OCI-LY7 (cell line): ENCODE measurements around the gene TMEM256. TPM values are rescaled to one million over a fixed set of nuclear protein-coding genes. Genes with fewer than 3 reads are reported as not detected.

ENCODE experiments used
- BruUV-seq: library from RNA; stranded (reverse); fragments of 400-500 nt; replicated peaks from 2 replicates; lab custom pipeline; 2021; lab: Mats Ljungman, UMichigan
- CTCF ChIA-PET: fragments of 300-600 bp; sonication (Branson Sonifier 250); formaldehyde crosslinking; loops from one replicate; lab custom pipeline; 2022; ENCODE audit warnings: antibody characterized with exemption; ENCODE audit not compliant: unreplicated experiment; lab: Charles Lee
- POLR2A ChIA-PET: fragments of 300-600 bp; sonication (Branson Sonifier 250); formaldehyde crosslinking; loops from one replicate; lab custom pipeline; 2022; ENCODE audit warnings: antibody characterized with exemption; lab: Charles Lee
- DNase-seq: peaks from one replicate; pipeline ENCODE4 v3.0.0-alpha.2; 2015; ENCODE audit warnings: low spot score
- H2AFZ ChIP-seq: fragments of 200-600 bp; sonication (generic), shearing (Covaris generic); 2 replicates; pipeline ENCODE4 v1.6.1; 2014; ENCODE audit warnings: mild to moderate bottlenecking, antibody characterized with exemption, low read length, moderate library complexity
- H3K27ac ChIP-seq: fragments of 200-600 bp; sonication (generic); 2 replicates; pipeline ENCODE4 v1.5.1; 2014; ENCODE audit warnings: mixed run types, low read depth, mild to moderate bottlenecking, moderate library complexity, low read length, inconsistent platforms; ENCODE audit not compliant: poor library complexity, severe bottlenecking
- H3K36me3 ChIP-seq: fragments of 200-600 bp; sonication (generic); 2 replicates; pipeline ENCODE4 v1.6.1; 2014; ENCODE audit warnings: mild to moderate bottlenecking, antibody characterized with exemption, low read length, moderate library complexity, mixed read lengths; ENCODE audit not compliant: insufficient read depth
- H3K4me1 ChIP-seq: fragments of 200-600 bp; sonication (generic); 2 replicates; pipeline ENCODE4 v1.5.1; 2014; ENCODE audit warnings: mild to moderate bottlenecking, low read length; ENCODE audit not compliant: insufficient read depth, poor library complexity, severe bottlenecking
- H3K4me2 ChIP-seq: fragments of 200-600 bp; sonication (generic); 2 replicates; pipeline ENCODE4 v1.6.1; 2014; ENCODE audit warnings: mild to moderate bottlenecking, low read length
- H3K4me3 ChIP-seq: fragments of 200-600 bp; sonication (generic); 2 replicates; pipeline ENCODE4 v1.5.1; 2014; ENCODE audit warnings: mild to moderate bottlenecking, low read depth, low read length; ENCODE audit not compliant: poor library complexity, severe bottlenecking
- H3K79me2 ChIP-seq: fragments of 200-600 bp; sonication (generic); 2 replicates; pipeline ENCODE4 v1.6.1; 2016; ENCODE audit warnings: low read depth, mild to moderate bottlenecking, low read length, moderate library complexity, mixed read lengths; ENCODE audit not compliant: insufficient read depth
- H3K9me2 ChIP-seq: fragments of 200-600 bp; sonication (generic); 2 replicates; pipeline ENCODE4 v1.6.1; 2016; ENCODE audit warnings: mild to moderate bottlenecking, low read length, mixed read lengths; ENCODE audit not compliant: insufficient read depth
- H3K9me3 ChIP-seq: fragments of 200-600 bp; sonication (generic); 2 replicates; pipeline ENCODE4 v1.6.1; 2014; ENCODE audit warnings: mild to moderate bottlenecking, mixed run types, low read length, mixed read lengths
- H4K20me1 ChIP-seq: fragments of 200-600 bp; sonication (generic); 2 replicates; pipeline ENCODE4 v1.6.1; 2014; ENCODE audit warnings: mild to moderate bottlenecking, antibody characterized with exemption, low read length, moderate library complexity, mixed read lengths; ENCODE audit not compliant: insufficient read depth
- EZH2phosphoT487 ChIP-seq: fragments of 200-600 bp; sonication (generic); IDR thresholded peaks from 2 replicates; pipeline ENCODE4 v1.6.1; 2018; ENCODE audit warnings: low read depth, borderline replicate concordance, mild to moderate bottlenecking, mixed run types, antibody characterized with exemption, low read length, moderate library complexity, mixed read lengths
- intact Hi-C: fragments of 100-400 bp; cut with micrococcal nuclease; formaldehyde crosslinking; loops from one replicate; pipeline ENCODE4 v1.10.0; 2022; ENCODE audit not compliant: unreplicated experiment
- total RNA-seq, 2 experiments: library from RNA; depleted of rRNA in 1 of 2; stranded (reverse); fragments of >200 nt in 1 of 2; shearing (Covaris generic) in 1 of 2; gene quantifications; 2 replicates each; pipeline ENCODE4 v1.2.3, GENCODE V29; 2014 to 2022
- TF ChIP-seq, protein P1 (sequence below): fragments of 200-600 bp; sonication (generic); conservative IDR thresholded peaks from 2 replicates; pipeline ENCODE4 v1.5.1; 2014; ENCODE audit warnings: mild to moderate bottlenecking, antibody characterized with exemption, low read length, moderate library complexity, mixed read lengths

The TMEM256 gene
- total RNA-seq, 2 experiments from 2014 or later: 96.6 to 165 TPM

DNA sequence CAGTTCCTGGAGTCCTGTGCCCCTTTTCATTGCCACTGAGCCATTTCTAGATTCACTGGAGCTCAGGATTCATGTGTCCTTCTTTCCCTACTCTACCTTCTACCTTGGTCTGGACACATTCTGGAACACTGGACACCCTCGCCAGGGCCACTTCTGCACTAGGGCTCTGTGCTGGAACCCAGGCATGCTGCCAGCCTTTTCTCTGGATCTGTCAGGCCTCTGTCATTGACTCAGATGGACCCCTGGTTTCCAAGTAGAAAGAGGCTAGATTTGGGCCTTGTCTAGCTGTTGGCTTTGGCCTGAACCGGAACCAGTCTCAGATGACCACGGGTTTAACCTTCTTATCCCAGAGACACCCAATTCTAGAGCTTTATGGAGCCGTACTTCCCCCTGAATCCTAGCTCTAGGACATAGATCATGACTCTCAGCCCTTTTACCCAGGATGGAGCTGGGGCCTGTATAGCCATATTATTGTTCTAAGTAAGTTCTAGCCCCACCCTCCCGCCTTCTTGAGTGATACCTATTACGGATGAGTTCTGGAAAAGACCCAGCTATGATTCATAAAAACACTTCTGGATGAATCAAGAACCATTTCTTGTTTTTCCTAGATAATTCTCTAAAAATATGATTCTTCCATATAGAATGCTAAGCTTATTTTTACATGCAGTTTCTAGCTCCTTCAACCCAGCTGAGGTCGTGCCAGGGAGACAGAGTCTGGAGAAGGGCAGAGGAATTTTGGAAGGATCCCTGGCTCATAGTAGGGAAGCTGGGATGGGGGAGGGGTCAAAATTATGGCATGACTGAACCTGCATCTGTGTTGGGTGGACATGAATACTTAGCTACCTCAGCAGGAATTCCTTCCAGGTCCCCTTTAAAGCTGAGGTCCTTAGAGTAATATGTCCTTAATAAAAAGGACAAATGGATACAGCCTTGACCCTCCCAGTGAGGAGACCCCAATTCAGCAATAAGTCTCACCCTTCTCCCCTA lies 39.9 kb upstream of the TMEM256 start:
- CTCF ChIA-PET: no interaction called here
- intact Hi-C loops: no loop called here
- BruUV-seq: TSS peak; percentile 51
- no peak for DNase-seq
- no peaks in the 10 kb centered on the region for H3K36me3 ChIP-seq
- TF ChIP-seq EZH2phosphoT487: no peak
- TF ChIP-seq, protein P1, sequence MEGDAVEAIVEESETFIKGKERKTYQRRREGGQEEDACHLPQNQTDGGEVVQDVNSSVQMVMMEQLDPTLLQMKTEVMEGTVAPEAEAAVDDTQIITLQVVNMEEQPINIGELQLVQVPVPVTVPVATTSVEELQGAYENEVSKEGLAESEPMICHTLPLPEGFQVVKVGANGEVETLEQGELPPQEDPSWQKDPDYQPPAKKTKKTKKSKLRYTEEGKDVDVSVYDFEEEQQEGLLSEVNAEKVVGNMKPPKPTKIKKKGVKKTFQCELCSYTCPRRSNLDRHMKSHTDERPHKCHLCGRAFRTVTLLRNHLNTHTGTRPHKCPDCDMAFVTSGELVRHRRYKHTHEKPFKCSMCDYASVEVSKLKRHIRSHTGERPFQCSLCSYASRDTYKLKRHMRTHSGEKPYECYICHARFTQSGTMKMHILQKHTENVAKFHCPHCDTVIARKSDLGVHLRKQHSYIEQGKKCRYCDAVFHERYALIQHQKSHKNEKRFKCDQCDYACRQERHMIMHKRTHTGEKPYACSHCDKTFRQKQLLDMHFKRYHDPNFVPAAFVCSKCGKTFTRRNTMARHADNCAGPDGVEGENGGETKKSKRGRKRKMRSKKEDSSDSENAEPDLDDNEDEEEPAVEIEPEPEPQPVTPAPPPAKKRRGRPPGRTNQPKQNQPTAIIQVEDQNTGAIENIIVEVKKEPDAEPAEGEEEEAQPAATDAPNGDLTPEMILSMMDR: no peak
- no peaks in the 10 kb centered on the region for H3K9me3 ChIP-seq
- no peak overlapping the region for H3K4me3 ChIP-seq
- no peak overlapping the region for H3K27ac ChIP-seq
- POLR2A ChIA-PET: interaction anchor here (0.7 to 1.1 kb wide), 5 partner anchors 9 to 117 kb away, joined by 3 to 4 read pairs (median 3); partner anchors contain the start of genes TMEM102 and TMEM256
- no peaks in the 10 kb centered on the region for H3K9me2 ChIP-seq
- H3K4me2 ChIP-seq: no peak overlapping the region
- H3K4me1 ChIP-seq: peaks cover 17% of the 10 kb centered on the region
- no peaks in the 10 kb centered on the region for H4K20me1 ChIP-seq
- H3K79me2 ChIP-seq: no peaks in the 10 kb centered on the region
- H2AFZ ChIP-seq: no peak overlapping the region

DNA sequence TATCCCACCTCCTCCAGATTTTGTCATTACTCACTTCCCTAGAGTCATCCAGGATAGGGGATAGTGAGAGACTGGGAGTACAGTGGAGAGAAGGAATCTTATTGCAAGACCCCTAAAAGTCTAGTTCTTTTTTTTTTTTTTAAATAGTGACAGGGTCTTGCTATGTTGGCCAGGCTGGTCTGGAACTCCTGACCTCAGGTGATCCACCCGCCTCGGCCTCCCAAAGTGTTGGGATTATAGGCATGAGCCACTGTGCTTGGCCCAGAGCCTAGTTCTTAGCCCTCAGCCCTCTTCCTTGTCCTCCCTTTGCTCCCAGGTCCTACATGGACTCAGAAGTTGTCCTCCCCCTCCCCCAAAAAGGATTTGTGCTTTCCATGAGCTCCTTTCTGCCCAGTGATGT lies 38.2 kb upstream of the TMEM256 start:
- Histone ChIP-seq H3K4me1 (peaks cover 31% of the 10 kb centered on the region), H3K36me3 (no peaks in the 10 kb centered on the region), H2AFZ (no peak overlapping the region), H3K79me2 (no peaks in the 10 kb centered on the region), H3K27ac (no peak overlapping the region), H4K20me1 (no peaks in the 10 kb centered on the region), H3K9me2 (no peaks in the 10 kb centered on the region), H3K4me3 (no peak overlapping the region), H3K4me2 (no peak overlapping the region), H3K9me3 (no peaks in the 10 kb centered on the region)
- BruUV-seq: no TSS peak
- intact Hi-C loops: no loop called here
- TF ChIP-seq, protein P1: no peak
- no peak for TF ChIP-seq EZH2phosphoT487
- CTCF ChIA-PET: no interaction called here
- POLR2A ChIA-PET: interaction anchor here (0.6 kb wide), 2 partner anchors 13 to 124 kb away, joined by 3 to 6 read pairs; no protein-coding TSS in a partner anchor
- no peak for DNase-seq
